Hematopoietic multipotent progenitor cell treated with erythropoietin and hydrocortisone succinate and interleukin-3 and kit ligand, for 15 days (in vitro differentiated cells): Measurements from ENCODE around the gene PDE3B.
A peak's percentile ranks its signal among the peaks of the same experiment; 100 is the strongest.

ENCODE experiments used
- DNase-seq: peaks from one replicate; pipeline ENCODE4 v3.0.0-alpha.2; 2015; ENCODE audit warnings: low spot score

The PDE3B gene

DNA sequence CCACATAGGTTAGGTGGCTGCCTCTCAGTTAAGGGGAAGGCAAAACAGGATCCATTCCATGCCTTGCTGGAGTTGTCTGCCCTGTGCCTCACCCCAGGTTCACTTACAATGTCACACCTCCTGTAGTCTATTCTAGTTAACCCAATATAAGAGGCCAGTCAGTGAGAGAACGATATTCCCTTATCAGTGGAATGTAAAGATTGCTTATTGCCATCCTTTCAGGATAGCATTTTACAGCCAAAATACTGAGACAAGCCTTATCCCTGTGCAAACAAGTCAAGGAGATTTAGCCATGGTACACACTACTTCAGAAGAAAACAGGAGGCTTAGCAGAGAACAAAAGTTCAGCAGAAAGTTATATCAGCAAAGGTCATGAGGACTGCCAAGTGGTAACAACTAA lies 242.9 kb downstream of the PDE3B start:
- no peak for DNase-seq

DNA sequence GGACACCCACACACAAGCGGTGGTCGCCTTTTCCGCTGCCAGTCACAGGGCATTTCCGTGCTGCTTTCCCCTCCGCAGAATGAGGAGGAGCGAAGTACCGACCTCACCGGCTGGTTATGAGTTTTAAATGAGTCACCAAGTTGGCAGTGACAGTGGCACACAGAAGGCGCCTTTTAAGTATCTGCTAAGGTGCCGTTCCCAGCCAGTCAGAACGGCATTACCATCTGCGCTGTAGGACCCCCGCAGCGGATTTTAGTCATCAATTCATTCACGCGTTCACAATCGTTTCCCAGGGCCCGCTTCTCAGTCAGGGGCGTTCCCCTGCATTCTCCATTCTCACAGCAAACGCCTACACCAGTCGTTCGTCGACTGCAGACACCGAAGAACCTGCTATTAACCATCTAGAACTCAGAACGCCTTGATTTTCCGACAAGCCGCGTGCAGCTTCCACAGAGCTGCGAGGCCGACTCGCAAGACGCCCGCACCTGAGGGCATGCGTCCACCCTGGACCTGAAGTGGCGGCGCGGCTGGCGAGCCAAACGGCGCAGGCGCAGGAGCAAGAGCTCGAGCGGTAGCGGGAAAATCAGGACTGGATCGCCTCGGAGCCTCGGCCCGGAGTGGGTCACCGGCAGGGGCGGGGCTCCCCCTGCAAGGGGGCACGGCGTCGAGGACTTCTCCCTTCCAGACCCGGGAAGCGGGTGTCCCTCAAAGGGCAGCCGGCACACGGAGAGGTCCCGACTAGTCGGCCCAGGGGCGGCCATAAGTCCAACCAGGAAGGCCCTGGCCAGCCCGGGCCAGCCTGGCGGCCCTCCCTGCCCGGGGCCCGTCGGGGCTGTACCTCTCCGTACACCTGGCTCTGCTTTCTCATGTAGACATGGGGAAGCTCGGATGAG lies 247.8 kb downstream of the PDE3B start:
- DNase-seq: peak; percentile 76

DNA sequence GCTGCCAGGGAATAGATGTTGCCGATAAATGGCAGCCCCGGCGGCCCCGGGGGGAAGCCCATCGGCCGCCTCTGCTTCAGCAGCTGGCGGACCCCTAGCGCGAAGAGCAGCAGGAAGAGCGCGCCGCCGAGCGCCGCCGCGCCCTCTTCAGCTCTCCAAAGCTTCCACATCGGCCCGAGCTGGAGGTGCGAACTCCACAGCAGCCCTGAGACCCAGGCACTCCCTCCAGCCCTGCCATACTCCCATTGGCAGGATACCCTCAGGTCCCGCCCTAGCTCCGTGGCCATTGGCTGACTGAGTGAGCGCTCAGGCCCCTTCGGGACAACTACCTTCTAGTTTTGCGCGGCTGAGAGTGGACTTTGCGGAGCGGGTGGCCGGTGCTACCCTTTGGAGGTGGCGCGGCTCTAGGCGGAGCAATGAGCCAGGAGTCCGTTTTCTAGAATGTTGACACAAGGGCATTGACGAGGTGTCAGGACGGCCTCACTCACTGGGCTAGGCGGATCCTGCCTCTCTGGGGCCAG lies 248.5 kb downstream of the PDE3B start, which contains the start of gene CYP2R1:
Gene CYP2R1 (minus strand): TSS at position 196 of the 521 bp plus-strand sequence. CDS start 26 bp downstream, at position 170.
- DNase-seq: peak; percentile 87

DNA sequence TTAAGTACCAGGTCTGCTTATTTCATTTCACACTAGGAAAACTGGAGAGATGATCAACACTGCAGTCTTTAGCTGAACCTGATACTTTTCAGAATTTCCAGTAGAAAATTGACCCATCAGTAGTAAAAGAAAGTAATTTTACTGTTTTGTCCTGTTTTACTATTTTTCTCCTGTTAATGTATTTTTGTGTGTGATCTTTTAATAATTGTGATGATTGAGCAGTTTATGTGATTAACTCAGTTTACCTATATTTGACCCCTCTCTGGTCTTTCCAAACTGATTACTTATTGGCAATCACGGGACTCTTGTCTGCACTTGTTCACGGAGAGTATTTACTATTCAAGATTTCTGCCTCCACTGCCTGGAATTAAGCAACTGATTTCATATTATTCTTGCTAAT lies 249.0 kb downstream of the PDE3B start:
- DNase-seq: no peak

DNA sequence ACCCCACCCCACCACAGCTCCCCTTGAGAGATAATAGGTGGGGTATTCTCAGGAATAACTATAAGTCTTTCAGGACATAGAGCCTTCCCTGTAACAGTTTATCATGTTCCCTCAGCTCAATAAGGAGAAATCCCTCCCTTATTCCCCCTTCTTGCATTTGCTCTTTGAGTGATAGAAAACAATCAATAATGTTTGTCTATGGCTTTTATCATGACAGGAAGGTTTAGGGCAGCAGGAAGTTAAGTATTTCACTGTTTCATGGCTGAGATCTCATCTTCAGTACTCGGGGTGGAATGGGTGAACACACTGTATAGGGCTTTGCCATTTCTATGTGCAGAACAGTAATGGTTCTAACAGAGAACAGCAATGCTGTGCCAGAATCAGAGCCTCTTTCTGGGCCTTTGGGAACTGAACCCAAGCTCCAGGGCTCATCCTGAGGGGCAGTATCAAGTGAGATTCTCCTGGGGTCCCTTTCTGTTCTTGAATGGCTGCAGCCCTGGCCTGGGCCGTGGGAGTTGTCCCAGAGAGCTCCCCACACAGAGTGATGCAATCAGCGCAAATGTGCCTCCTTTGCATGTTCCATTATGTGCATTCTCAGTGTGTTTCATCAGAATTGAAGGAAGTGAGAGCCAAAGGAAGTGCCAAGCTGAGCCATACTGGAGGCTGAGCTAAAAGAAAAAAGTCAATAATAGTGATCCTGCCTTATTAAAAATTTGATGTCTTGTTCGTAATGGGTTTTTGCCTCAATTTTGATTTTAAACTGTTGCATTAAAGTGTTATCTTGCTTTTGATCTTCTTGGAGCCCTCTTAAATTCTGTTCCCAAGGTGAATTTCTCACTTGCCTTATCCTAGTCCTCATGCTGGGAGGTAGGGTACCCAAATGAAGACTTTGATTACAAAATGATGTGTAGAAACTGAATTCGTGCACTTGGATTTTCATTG lies 251.3 kb downstream of the PDE3B start:
- no peak for DNase-seq

DNA sequence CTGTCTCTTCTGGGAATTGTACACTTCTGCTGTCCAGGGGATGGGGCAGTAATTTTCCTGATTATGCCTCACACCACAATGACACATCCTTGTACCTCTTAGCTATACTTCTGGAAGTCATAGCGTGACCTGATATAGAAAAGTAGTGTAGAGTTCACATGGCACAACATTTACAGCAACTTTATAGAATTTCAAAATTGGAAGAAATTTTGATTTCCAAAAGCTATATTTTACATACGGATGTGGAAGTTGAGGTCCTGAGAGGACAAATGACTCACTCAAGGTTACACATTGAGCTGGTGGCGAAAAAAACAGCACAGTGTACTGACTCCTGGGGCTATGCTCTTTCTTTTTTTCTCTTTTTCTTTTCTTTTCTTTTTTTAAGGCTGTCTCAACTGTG lies 254.8 kb downstream of the PDE3B start:
- DNase-seq: no peak

DNA sequence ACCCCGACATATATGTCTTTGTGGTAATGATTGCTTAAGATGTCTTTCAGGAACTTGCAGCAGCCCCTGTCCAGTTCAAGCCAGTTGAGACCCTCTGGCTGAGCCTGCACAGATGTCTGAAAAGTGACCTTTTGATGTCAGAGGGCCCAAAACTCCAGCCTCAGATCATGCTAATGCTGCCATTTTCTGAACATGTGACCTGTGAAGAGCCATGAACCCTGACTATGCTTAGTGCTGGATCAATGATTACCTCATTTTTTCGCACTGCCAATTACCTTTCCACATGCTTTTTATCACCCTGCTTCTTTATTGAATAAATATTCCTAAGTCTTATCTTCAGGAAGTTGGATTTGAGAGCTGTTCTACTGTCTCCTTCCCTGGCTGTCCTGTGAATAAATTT lies 255.3 kb downstream of the PDE3B start:
- DNase-seq: no peak

DNA sequence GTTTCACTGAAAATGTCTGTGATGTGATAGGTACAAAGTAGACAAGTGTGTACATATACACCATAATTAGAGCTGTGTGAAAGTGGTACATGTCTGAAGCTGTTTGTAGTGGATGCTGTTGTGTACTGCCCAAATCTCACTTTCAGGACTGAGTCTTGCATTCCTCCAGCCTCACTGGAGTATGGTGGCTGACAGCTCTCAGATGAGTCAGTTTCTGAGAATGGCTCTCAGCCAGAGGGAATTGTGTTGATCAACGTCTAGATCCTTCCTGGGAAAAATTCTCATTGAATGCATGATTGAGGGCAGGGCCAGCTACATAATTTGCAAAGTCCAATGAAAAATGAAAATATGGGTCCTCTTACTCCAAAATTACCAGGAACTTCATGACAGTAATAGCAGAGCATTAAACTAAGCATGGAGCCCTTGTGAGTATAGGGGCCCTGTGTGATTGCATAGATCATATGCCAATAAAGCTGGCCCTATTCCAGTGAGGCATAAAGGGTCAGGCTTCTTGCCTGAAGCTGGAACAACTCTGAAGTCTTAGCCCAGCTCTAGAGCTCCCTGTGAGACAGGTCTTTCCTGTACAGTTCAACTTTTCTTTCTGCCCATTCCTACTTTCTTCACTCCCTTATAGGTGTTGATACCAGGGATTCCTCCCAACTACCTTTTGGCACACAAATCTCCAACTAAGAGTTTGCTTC lies 259.2 kb downstream of the PDE3B start:
- no peak for DNase-seq

DNA sequence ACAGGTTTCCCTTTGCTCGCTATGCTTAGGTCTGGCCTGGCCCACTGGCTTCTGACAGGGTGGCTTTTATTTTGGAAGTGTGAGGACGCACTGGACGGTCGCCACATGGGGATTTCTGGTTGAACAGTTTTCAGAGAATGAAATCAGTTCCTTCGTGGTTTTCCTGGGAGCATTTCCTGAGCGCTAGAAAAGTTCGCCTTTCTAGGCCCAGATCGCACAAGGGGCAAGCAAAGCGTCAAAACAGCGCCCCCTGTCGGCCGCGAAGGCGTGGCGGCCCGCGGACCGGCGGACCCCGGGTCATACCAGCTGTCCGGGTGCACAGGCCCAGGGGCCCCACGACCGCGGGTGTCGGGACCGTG lies 261.1 kb downstream of the PDE3B start:
- DNase-seq: peak; percentile 68

DNA sequence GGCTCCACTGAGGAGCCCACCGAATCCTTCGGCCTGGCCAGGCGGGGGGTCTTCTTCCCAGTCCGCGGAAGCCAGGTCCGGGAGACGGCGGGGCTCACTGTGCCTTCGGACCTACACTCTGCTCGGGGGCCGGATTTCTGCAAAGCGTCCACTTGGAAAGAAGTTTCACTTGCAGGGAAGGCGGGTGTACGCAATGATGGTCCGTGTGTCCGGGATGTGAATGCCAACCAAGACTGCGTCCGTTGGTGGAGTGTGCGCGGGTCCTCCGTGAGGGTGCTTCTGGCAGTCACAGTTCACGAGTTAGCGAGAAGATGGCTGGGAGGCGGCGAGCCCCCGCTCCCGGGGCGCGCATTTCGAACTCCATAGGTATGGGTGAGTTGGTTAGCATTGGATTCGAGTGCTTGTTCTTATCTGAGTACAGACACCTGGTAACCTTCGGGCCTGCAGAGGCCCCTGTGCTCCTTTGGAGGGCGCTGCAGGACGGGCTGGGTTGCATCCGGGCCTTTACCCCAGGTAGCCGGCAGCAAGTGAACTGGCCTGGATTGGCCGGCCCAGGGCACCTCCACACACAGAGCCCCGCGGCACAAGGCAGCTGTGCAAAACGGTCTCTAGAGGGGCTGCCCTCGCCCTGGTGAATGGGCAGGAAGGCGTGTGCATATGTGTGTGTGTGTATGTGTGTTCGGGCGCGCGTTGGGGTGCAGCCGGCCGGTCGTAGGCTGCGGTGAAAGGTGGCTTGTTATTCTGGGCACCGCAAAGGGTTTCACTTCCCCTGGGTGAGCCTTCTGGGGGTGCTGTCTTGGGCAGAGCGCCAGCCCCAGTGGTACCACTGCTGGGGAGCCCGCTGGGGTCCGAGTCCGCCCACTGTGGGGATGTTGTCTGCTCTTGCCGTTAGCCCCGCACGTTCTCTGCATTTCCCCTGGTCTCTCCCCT lies 261.8 kb downstream of the PDE3B start:
- peak; percentile 13 for DNase-seq

DNA sequence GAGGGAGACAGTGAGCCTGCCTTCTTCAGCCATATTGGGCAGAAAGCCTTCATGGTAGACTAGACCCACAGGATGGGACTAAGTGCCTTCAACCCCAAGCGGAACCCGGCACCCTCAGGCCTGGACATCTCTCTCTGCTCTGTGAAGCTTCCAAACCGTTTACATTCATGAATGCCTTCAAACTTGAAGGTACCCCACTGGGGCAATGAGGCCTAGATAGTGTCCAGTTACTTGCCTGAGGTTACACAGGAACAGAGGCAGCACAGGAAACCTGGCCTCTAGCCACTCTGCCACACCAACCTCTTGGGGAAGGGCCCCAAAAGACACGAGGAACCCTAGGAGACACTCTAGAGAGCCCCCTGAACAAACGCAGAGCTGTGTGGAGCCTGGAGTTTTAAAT lies 263.0 kb downstream of the PDE3B start:
- no peak for DNase-seq

DNA sequence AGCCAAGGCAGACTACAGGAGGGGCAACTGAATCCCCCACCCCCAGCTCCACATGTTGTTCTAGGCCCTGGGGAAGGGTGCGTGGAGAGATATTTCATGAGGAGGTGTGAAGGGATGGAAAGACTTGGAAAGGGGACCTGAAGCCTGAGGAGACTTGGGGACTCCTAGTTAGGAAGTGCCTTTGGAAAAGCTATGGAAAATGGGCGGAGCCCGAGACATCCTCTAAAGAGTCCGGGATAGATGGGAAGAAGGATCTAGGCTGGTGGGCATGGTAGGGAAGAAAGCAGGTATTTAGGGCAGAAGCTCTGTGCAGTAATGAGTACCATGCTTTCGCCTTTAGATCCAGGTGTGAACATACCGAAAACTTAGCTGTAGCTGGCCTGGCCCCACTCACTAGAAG lies 263.4 kb downstream of the PDE3B start:
- no peak for DNase-seq

DNA sequence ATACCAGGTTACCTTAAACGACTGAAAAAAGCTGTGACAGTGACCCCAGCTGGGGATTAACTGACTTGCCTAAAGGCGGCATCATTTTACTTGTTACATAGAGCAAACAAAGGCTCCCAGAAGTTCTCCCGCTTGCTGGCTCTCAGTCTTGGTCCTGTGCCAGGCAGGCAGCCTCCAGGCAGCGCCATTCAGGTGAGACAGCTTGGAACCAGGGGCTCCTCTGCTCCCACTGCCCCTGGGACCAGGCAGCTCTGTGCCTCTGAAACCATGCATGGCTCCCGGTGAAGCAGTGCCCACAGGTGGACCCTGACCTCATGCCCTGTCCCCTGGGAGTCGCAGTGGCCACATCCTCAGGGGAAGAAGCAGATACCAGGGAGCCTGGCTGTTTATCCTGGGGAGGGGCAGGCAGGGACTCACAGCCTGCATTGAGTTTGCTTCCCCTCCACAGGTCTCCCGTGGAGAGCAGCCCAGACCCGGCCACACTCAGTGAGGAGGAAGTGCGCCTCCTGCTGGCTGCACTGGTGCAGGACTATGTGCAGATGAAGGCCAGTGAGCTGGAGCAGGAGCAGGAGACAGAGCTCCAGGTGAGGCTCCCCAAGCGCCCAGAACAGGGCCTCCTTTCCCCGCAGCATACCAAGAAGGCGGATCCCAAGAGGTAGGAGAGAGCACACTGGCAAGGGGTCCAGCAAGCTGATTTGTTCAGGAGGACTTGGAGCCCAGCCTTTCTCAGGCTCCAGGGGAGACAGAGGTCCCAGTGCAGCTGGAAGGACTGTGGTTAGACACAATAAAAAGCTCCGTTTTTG lies 264.0 kb downstream of the PDE3B start:
- DNase-seq: peak; percentile 73

DNA sequence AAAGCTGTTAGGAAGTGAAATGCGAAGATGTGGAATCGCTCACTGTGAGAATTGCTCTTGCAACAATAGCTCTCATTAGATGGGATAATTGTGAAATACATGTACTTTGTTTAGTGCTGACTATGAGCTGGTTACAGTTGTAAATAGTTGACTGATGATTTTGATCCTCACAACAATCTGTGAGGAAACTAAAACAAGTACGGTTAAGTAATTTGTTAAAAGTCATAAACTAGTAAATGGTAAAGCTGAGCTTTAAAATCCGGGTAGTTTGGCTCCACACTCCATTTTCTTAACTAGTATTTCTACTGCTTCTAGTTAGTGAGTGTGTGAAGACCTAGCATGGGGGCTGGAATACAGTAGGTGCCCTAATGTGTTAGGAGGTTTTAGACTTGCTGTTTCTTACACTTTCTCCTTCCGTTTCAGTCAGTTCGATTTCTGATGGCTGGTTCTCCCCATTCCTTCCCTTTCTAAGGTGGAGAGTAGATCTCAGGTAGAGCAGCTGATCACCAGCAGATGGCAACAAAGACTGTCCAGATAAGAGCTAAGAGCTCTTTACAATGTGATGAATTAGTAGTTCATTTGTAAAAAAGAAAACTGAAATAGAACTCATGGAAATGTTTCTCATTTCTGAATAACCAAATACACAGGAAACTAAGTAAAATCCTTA lies 264.7 kb downstream of the PDE3B start:
- no peak for DNase-seq

DNA sequence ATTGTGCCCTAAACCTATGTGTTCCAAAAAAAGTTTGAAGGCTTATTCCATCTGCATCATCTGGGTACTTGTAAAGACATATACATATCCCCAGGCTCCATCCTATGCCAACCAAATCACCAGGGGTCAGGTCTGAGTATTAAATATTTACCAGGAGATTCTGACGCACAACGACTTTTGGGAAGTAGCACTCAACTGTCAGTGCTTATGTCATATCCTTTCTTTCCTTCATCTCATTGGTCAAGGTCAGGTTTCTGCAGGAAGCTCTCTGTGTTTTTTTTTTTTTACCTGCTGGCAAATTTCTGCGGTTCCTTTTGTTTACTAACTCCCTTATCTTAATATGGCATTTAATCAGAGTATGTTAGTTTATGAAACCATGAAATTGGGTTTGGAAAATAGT lies 270.9 kb downstream of the PDE3B start:
- no peak for DNase-seq

DNA sequence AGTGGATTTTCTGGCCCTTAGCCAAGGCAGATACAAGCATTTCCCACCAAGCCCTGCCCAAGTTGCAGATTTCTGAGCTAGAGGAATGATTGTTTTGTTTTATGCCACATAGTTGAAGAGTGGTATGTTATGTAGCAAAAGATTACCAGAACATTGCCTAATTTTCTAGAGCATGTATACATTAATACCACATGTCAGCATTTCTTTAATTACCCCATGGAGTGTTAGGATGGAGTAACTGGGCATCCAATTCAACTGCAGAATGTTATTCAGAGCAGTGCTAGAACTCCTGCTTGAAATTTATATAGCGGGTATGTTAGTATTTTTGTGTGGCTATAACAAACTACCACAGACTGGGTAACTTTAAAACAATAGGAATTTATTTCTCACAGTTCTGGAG lies 272.8 kb downstream of the PDE3B start:
- DNase-seq: no peak
